ENCODE results near the gene FBRS. TPM values are rescaled to one million over a fixed set of nuclear protein-coding genes. Genes with fewer than 3 reads are reported as not detected.

The FBRS gene
- polyA plus RNA-seq, 1 experiment, result 5.0 TPM

DNA sequence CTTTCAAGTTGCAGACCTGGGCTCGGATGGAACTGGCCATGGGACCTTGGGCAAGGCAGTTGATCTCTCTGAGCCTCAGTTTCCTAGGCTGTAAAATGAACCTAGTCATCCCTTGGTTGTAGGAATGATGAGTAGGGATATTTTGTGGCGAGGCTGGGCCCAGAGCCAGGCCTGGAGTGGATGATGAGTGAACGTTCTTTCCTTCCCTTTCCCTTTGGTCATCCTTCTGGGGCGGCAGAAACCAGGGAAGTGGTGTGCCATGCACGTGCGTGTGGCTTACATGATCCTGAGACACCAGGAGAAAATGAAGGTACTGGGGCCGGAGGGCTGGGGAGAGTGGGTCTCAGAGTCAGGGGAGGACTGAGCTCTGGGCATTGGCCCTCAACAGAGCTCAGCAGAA is 8.4 kb downstream of the FBRS start:
- no peak for DNase-seq (ENCODE audit: low read depth, low spot score)
- H3K4me3 ChIP-seq (ENCODE audit: low read depth, low read length), result no peak overlapping the region
- ChIA-PET POLR2A (no interaction called here), CTCF (no interaction called here)
- H3K27ac ChIP-seq (ENCODE audit: low read depth, low read length), result no peak overlapping the region
- H3K27me3 ChIP-seq (ENCODE audit: control insufficient read depth, insufficient read depth, low read length), result no peaks in the 10 kb centered on the region
- H3K9me3 ChIP-seq (ENCODE audit: control insufficient read depth, insufficient read depth, low read length), result no peaks in the 10 kb centered on the region
- TF ChIP-seq, protein P1, sequence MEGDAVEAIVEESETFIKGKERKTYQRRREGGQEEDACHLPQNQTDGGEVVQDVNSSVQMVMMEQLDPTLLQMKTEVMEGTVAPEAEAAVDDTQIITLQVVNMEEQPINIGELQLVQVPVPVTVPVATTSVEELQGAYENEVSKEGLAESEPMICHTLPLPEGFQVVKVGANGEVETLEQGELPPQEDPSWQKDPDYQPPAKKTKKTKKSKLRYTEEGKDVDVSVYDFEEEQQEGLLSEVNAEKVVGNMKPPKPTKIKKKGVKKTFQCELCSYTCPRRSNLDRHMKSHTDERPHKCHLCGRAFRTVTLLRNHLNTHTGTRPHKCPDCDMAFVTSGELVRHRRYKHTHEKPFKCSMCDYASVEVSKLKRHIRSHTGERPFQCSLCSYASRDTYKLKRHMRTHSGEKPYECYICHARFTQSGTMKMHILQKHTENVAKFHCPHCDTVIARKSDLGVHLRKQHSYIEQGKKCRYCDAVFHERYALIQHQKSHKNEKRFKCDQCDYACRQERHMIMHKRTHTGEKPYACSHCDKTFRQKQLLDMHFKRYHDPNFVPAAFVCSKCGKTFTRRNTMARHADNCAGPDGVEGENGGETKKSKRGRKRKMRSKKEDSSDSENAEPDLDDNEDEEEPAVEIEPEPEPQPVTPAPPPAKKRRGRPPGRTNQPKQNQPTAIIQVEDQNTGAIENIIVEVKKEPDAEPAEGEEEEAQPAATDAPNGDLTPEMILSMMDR (IDR thresholded peaks at IDR 0.05; ENCODE audit: low read depth, low read length), result no peak

DNA sequence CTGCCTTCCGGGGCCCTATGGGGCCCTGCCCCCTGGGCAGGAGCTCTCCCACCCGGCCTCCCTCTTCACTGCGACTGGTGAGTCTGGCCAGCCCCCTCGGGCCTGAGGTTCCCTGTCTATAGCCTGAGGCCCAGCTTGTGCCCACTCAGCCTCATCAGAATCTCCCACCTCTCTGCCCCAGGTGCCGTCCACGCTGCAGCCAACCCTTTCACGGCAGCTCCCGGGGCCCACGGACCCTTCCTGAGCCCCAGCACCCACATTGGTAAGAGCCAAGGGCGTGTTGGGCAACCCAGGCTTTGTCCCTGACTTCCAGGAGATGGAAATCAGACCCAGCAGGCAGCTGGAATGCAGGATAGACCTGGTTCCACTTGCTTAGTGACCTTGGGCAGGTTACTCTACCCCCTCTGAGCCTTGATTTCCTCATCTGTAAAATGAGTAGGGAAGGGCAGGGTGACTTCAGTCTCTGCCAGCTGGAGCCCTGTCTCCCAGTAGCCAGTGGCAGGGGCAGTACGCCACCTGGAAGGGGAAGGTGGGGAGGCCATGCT is 9.2 kb downstream of the FBRS start:
- no peak for DNase-seq (ENCODE audit: low read depth, low spot score)
- Histone ChIP-seq H3K9me3 (ENCODE audit: control insufficient read depth, insufficient read depth, low read length) (no peaks in the 10 kb centered on the region), H3K27me3 (ENCODE audit: control insufficient read depth, insufficient read depth, low read length) (no peaks in the 10 kb centered on the region), H3K4me3 (ENCODE audit: low read depth, low read length) (no peak overlapping the region), H3K27ac (ENCODE audit: low read depth, low read length) (no peak overlapping the region)
- POLR2A ChIA-PET, result no interaction called here
- CTCF ChIA-PET, result interaction anchor here (1.3 kb wide), 1 partner anchor 26 kb away, joined by 3 read pairs; no protein-coding TSS in a partner anchor
- TF ChIP-seq, protein P1 (IDR thresholded peaks at IDR 0.05; ENCODE audit: low read depth, low read length), result no peak

DNA sequence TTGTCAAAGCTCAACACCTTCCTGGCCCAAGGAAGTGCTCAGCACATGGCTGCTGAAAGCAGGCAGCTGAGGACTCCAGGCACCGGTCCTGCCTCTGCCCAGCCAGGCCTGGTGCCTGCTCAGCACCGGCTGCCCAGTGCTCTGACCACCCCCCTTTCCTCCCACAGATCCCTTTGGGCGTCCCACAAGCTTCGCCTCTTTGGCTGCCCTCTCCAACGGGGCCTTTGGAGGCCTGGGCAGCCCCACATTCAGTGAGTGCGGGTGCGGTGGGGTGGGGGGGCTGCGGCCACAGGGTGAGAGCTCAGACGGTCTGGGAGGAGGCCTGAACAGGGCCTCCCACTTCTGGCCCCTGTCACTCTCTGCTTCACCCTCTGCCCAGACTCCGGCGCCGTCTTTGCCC is 10.2 kb downstream of the FBRS start:
- ChIA-PET CTCF (interaction anchor here (1.3 kb wide), 1 partner anchor 25 kb away, joined by 3 read pairs; no protein-coding TSS in a partner anchor), POLR2A (interaction anchor here (0.5 to 1.1 kb wide), 2 partner anchors 10 to 13 kb away, joined by 3 to 5 read pairs; partner anchors contain the start of gene FBRS)
- TF ChIP-seq, protein P1 (IDR thresholded peaks at IDR 0.05; ENCODE audit: low read depth, low read length), result no peak
- no peak for DNase-seq (ENCODE audit: low read depth, low spot score)
- Histone ChIP-seq H3K27me3 (ENCODE audit: control insufficient read depth, insufficient read depth, low read length) (no peaks in the 10 kb centered on the region), H3K9me3 (ENCODE audit: control insufficient read depth, insufficient read depth, low read length) (no peaks in the 10 kb centered on the region), H3K4me3 (ENCODE audit: low read depth, low read length) (no peak overlapping the region), H3K27ac (ENCODE audit: low read depth, low read length) (no peak overlapping the region)

DNA sequence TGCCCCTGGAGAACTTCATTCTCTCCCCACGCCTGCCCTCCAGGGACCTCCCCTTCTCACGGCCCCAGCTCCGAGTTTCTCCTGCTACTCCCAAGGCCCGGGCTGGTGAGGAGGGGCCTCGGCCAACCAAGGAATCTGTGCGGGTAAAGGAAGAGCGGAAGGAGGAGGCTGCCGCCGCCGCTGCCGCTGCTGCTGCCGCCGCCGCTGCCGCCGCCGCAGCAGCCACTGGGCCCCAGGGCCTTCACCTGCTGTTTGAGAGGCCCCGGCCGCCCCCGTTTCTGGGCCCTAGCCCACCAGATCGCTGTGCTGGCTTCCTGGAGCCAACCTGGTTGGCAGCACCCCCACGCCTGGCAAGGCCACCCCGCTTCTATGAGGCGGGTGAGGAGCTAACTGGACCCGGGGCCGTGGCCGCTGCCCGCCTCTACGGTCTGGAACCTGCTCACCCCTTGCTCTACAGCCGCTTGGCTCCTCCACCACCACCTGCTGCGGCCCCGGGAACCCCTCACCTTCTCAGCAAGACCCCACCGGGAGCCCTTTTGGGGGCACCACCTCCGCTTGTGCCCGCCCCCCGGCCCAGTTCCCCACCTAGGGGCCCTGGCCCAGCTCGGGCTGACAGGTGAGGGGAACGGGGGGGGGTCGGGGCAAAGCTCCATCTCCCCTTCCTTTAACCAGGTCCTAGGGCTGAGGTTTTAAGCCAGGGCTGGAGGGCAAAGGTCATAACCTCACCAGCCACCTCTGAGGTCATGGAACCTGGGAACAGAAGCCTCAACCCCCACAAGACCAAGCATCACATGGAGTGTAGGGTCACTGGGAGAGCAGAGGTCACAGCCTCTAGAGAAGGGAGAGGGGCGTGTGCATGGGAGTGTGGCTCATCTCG is 11.0 kb downstream of the FBRS start:
- H3K27ac ChIP-seq (ENCODE audit: low read depth, low read length), result no peak overlapping the region
- no peaks in the 10 kb centered on the region for H3K9me3 ChIP-seq (ENCODE audit: control insufficient read depth, insufficient read depth, low read length)
- no peak for DNase-seq (ENCODE audit: low read depth, low spot score)
- H3K4me3 ChIP-seq (ENCODE audit: low read depth, low read length), result no peak overlapping the region
- POLR2A ChIA-PET, result interaction anchor here (0.5 to 1.1 kb wide), 3 partner anchors 11 to 25 kb away, joined by 3 to 5 read pairs (median 5); partner anchors contain the start of gene FBRS
- CTCF ChIA-PET, result no interaction called here
- no peaks in the 10 kb centered on the region for H3K27me3 ChIP-seq (ENCODE audit: control insufficient read depth, insufficient read depth, low read length)
- TF ChIP-seq, protein P1 (IDR thresholded peaks at IDR 0.05; ENCODE audit: low read depth, low read length), result no peak
